Stimulated activated CD8-positive, alpha-beta memory T cell treated with anti-CD3 and anti-CD28 coated beads, Interleukin-15, amount 100 ng/mL, for 24 hours (primary cell): ENCODE results near the gene TRAF3IP1.
"Not testable (repeated sequence)": the region's sequence is repeated elsewhere in the genome, so short reads cannot be mapped to it uniquely, and the experiment has no call there.

Source experiments
- DNase-seq: peaks from one replicate; pipeline ENCODE4 v3.0.0-alpha.2; 2020; ENCODE audit warnings: low read depth

TRAF3IP1 gene

GRCh38 chr2:238308177-238308576 lies 12.1 kb upstream of the TRAF3IP1 start:
- no peak for DNase-seq

GRCh38 chr2:238310721-238311120 lies 9.6 kb upstream of the TRAF3IP1 start:
- not testable (repeated sequence) for DNase-seq

GRCh38 chr2:238313289-238313990 lies 6.9 kb upstream of the TRAF3IP1 start:
- DNase-seq: no peak

- no peak for DNase-seq
These were observed 6.3 kb upstream of the TRAF3IP1 start for GRCh38 chr2:238313991-238314350.

- DNase-seq: no peak
These were observed 5.7 kb upstream of the TRAF3IP1 start for GRCh38 chr2:238314576-238314975.

GRCh38 chr2:238315031-238315595 lies 5.2 kb upstream of the TRAF3IP1 start:
- no peak for DNase-seq

- no peak for DNase-seq
These were observed 447 bp downstream of the TRAF3IP1 start for GRCh38 chr2:238320648-238321281.

- no peak for DNase-seq
These were observed 1.1 kb downstream of the TRAF3IP1 start for GRCh38 chr2:238321467-238321866.

- DNase-seq: no peak
These were observed 1.7 kb downstream of the TRAF3IP1 start for GRCh38 chr2:238322001-238322411.

- not testable (repeated sequence) for DNase-seq
These were observed 3.9 kb downstream of the TRAF3IP1 start for GRCh38 chr2:238324248-238324647.

GRCh38 chr2:238325694-238326093 lies 5.4 kb downstream of the TRAF3IP1 start:
- DNase-seq: no peak

GRCh38 chr2:238326801-238327365 lies 6.6 kb downstream of the TRAF3IP1 start:
- no peak for DNase-seq

GRCh38 chr2:238327751-238328150 lies 7.4 kb downstream of the TRAF3IP1 start:
- DNase-seq: no peak

- no peak for DNase-seq
These were observed 10.1 kb downstream of the TRAF3IP1 start for GRCh38 chr2:238330391-238330790.

- no peak for DNase-seq
These were observed 11.6 kb downstream of the TRAF3IP1 start for GRCh38 chr2:238331916-238332315.

- DNase-seq: no peak
These were observed 14.6 kb downstream of the TRAF3IP1 start for GRCh38 chr2:238334885-238335284.

- not testable (repeated sequence) for DNase-seq
These were observed 15.3 kb downstream of the TRAF3IP1 start for GRCh38 chr2:238335591-238335990.

GRCh38 chr2:238336151-238336550 lies 15.8 kb downstream of the TRAF3IP1 start:
- no peak for DNase-seq

GRCh38 chr2:238336793-238337444 lies 16.6 kb downstream of the TRAF3IP1 start:
- no peak for DNase-seq

GRCh38 chr2:238337846-238338245 lies 17.5 kb downstream of the TRAF3IP1 start:
- DNase-seq: no peak

- DNase-seq: no peak
These were observed 18.5 kb downstream of the TRAF3IP1 start for GRCh38 chr2:238338710-238339394.

GRCh38 chr2:238339395-238339780 lies 19.1 kb downstream of the TRAF3IP1 start:
- DNase-seq: no peak
